ENCODE measurements around the gene MMP12. TPM values are rescaled to one million over a fixed set of nuclear protein-coding genes. Genes with fewer than 3 reads are reported as not detected.

MMP12 gene
- total RNA-seq, 3 donors from 2014 or later: 2.7 to 17.5 (median 5.4) TPM

DNA sequence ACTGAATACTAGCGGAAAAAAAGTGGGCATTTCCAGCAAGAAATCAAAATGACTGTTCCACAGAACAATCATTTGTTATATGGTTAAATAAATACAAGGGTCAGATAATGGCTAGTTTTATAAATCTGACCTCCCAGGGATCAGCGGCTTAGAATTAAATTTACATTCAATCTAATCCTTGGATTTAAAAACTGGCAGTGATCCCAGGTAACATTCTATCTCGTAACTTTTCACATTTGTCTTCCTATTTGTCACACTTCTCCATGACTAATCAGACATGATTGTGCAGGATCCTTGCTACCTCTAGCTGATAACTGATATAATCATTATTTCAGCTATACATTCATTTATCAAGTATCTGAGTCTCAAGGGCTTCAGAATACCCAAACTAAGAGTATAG is 28.5 kb downstream of the MMP12 start:
- intact Hi-C loops (cut with DNase I, micrococcal nuclease): no loop called here
- DNase-seq (no peak), ATAC-seq (no peak)
- Histone ChIP-seq H3K4me1 (ENCODE audit: low read depth) (peaks cover 8% of the 10 kb centered on the region), H3K36me3 (ENCODE audit: low read depth) (no peaks in the 10 kb centered on the region), H3K4me3 (no peak overlapping the region), H3K9me3 (no peaks in the 10 kb centered on the region)
- TF ChIP-seq, protein P1, sequence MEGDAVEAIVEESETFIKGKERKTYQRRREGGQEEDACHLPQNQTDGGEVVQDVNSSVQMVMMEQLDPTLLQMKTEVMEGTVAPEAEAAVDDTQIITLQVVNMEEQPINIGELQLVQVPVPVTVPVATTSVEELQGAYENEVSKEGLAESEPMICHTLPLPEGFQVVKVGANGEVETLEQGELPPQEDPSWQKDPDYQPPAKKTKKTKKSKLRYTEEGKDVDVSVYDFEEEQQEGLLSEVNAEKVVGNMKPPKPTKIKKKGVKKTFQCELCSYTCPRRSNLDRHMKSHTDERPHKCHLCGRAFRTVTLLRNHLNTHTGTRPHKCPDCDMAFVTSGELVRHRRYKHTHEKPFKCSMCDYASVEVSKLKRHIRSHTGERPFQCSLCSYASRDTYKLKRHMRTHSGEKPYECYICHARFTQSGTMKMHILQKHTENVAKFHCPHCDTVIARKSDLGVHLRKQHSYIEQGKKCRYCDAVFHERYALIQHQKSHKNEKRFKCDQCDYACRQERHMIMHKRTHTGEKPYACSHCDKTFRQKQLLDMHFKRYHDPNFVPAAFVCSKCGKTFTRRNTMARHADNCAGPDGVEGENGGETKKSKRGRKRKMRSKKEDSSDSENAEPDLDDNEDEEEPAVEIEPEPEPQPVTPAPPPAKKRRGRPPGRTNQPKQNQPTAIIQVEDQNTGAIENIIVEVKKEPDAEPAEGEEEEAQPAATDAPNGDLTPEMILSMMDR (IDR thresholded peaks at IDR 0.05): no peak

DNA sequence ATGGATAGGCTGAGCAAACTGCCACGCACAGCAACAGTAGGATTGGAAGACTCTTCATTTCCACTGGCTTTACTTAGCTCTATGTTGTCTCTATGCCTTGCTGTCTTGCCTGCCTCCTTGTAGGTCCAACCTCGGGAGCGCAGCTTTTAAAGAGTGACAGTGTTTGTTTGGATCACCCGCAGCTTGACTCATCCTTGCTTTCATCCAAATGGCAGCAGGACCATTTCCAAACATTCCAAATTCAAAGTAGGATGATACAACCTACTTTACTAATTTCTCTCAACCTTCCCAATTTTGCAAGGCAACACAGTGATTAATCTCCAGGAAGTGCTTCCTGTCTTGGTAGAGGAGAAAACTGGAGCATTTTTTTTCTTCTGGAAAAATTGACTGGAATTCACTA is 31.3 kb downstream of the MMP12 start, which contains the start of gene MMP3:
MMP3 (minus strand) TSS at position 121 of the 400 bp plus-strand sequence; CDS start at position 58, 63 bp downstream.
- TF ChIP-seq, protein P1 (IDR thresholded peaks at IDR 0.05): no peak
- DNase-seq (no peak), ATAC-seq (no peak)
- intact Hi-C loops (cut with DNase I, micrococcal nuclease): no loop called here
- Histone ChIP-seq H3K4me1 (ENCODE audit: low read depth) (no peaks in the 10 kb centered on the region), H3K4me3 (no peak within 1 kb of the TSS), H3K9me3 (no peaks in the 10 kb centered on the region), H3K36me3 (ENCODE audit: low read depth) (no peaks in the 10 kb centered on the region)

DNA sequence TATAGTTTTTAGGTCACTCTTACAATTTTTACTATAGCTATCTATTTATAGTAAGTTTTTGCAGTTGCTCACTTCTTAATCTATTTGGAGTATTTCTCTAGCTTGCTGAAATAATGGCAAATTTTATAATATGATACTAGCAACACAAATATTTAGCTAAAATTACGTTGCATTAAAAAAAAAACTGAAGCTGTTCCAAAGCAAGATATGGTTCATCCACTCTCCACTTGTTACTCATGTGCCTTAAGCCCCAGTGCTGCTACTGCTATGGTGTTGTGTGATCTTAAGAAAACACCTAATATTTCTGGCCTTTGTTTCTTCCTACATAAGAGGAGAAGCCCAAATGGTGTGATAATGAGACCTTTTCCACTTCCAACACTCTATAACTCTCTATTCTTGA is 31.9 kb downstream of the MMP12 start:
- ATAC-seq (no peak), DNase-seq (no peak)
- Histone ChIP-seq H3K36me3 (ENCODE audit: low read depth) (no peaks in the 10 kb centered on the region), H3K9me3 (no peaks in the 10 kb centered on the region), H3K4me3 (no peak overlapping the region), H3K4me1 (ENCODE audit: low read depth) (no peaks in the 10 kb centered on the region)
- intact Hi-C loops (cut with DNase I, micrococcal nuclease): no loop called here
- TF ChIP-seq, protein P1 (IDR thresholded peaks at IDR 0.05): no peak

DNA sequence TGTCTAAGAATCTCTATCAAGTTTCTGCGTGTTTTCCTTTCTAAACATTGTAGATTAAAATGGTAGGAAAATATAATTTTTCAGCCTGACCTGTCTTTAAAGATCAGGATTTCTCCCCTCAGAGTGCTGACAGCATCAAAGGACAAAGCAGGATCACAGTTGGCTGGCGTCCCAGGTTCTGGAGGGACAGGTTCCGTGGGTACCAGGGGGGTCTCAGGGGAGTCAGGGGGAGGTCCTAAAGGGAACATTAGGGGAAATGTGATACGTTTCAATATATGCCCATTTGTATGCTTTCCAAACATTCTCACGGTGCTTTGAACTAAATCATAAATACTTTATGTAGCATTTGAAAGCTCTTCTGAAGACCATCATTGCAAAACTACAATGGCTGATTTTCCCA is 34.8 kb downstream of the MMP12 start:
- Histone ChIP-seq H3K4me1 (ENCODE audit: low read depth) (no peaks in the 10 kb centered on the region), H3K9me3 (no peaks in the 10 kb centered on the region), H3K4me3 (no peak overlapping the region), H3K36me3 (ENCODE audit: low read depth) (no peaks in the 10 kb centered on the region)
- DNase-seq: no peak
- TF ChIP-seq, protein P1 (IDR thresholded peaks at IDR 0.05): no peak
- no peak for ATAC-seq
- intact Hi-C loops (cut with DNase I, micrococcal nuclease): no loop called here

DNA sequence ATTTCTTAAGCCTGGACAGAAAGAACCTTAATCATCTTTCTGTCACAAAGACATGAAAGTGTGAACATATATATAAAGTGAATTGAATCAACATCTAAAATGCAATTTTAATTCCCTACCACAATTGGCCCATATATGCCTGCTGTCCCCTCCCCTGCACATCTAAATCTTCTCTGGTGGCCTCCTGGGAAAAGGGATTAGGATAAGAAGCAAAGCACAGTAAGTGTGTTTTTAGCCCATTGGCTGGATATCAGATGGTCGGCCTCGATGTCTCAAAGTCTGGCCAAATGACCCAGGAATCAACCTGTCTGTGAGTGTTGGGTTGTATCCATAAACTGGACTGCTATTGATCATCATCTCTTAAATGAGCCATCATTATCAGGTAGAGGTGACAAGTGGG is 37.1 kb downstream of the MMP12 start:
- Histone ChIP-seq H3K4me1 (ENCODE audit: low read depth) (no peaks in the 10 kb centered on the region), H3K4me3 (no peak overlapping the region), H3K36me3 (ENCODE audit: low read depth) (no peaks in the 10 kb centered on the region), H3K9me3 (no peaks in the 10 kb centered on the region)
- intact Hi-C loops (cut with DNase I, micrococcal nuclease): no loop called here
- no peak for DNase-seq
- no peak for ATAC-seq
- TF ChIP-seq, protein P1 (IDR thresholded peaks at IDR 0.05): no peak

DNA sequence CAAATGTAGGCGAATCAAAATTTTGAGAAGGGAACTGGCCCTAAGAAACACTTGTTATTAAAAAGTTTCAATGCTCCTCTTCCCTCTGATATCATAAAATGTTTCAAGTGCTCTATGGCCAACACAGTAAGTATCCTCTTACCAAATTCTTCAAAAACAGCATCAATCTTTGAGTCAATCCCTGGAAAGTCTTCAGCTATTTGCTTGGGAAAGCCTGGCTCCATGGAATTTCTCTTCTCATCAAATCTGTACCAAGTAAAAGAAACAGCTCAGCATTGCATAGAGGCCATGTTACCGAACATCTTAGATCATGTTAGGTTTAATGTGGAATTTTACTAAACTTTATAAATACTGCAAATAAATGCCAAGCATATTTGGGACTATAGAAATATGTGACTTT is 37.6 kb downstream of the MMP12 start:
- intact Hi-C loops (cut with DNase I, micrococcal nuclease): no loop called here
- Histone ChIP-seq H3K36me3 (ENCODE audit: low read depth) (no peaks in the 10 kb centered on the region), H3K4me3 (no peak overlapping the region), H3K4me1 (ENCODE audit: low read depth) (no peaks in the 10 kb centered on the region), H3K9me3 (no peaks in the 10 kb centered on the region)
- ATAC-seq (no peak), DNase-seq (no peak)
- TF ChIP-seq, protein P1 (IDR thresholded peaks at IDR 0.05): no peak
